ENCODE data around the gene AKR7A2.
"Not testable (repeated sequence)": the region's sequence is repeated elsewhere in the genome, so short reads cannot be mapped to it uniquely, and the experiment has no call there.

AKR7A2 gene

GRCh38 chr1:19308509-19308907, 3.4 kb downstream of the AKR7A2 start:
- H3K27ac ChIP-seq, result no peak overlapping the region
- TF ChIP-seq CTCF (IDR thresholded peaks at IDR 0.05), result no peak
- H3K4me1 ChIP-seq (ENCODE audit: control insufficient read depth in 1 of 2, insufficient read depth in 1 of 2, low read depth in 1 of 2, low read length in 1 of 2), result peaks cover 21% of the 10 kb centered on the region in 2 experiments
- H3K4me3 ChIP-seq (ENCODE audit: low read depth in 1 of 2, low read length in 1 of 2), result no peak overlapping the region
- H3K9me3 ChIP-seq, result no peaks in the 10 kb centered on the region
- peaks cover 42% of the 10 kb centered on the region for H3K36me3 ChIP-seq
- H3K27me3 ChIP-seq, result no peaks in the 10 kb centered on the region

- H3K4me1 ChIP-seq (ENCODE audit: control insufficient read depth in 1 of 2, insufficient read depth in 1 of 2, low read depth in 1 of 2, low read length in 1 of 2), result peaks cover 15 to 16% of the 10 kb centered on the region in 2 experiments
- H3K27ac ChIP-seq, result no peak overlapping the region
- no peak overlapping the region for H3K4me3 ChIP-seq (ENCODE audit: low read depth in 1 of 2, low read length in 1 of 2)
- no peak for TF ChIP-seq CTCF (IDR thresholded peaks at IDR 0.05)
- H3K36me3 ChIP-seq, result peaks cover 46% of the 10 kb centered on the region
- no peaks in the 10 kb centered on the region for H3K9me3 ChIP-seq
- H3K27me3 ChIP-seq, result no peaks in the 10 kb centered on the region
Measured at GRCh38 chr1:19307794-19308508, 4.0 kb downstream of the AKR7A2 start.

DNA sequence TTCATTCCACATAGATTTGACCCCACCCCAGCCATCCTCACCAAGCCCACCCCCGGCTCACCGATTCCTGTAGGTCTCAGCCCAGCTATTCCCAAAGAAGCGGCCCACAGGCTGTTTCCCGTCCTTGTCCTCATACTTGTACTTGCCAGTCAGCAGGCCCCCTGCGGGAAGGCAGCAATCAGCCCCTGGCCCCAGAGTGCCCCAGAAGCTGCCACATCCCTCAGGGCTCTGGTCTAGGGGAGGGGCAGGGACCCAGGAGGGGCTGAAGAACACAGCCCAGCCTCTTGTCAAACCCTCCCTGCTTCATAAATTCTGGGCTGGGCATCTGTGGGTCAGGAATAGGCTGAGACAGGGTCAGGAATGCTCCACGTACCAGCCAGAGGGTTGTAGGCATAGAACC, 5.0 kb downstream of the AKR7A2 start:
- no peak for TF ChIP-seq CTCF (IDR thresholded peaks at IDR 0.05)

GRCh38 chr1:19305880-19306279, 6.1 kb downstream of the AKR7A2 start:
- H3K36me3 ChIP-seq, result peaks cover 46% of the 10 kb centered on the region
- H3K27ac ChIP-seq, result no peak overlapping the region
- TF ChIP-seq CTCF (IDR thresholded peaks at IDR 0.05), result no peak
- no peaks in the 10 kb centered on the region for H3K9me3 ChIP-seq
- no peaks in the 10 kb centered on the region for H3K27me3 ChIP-seq
- H3K4me1 ChIP-seq (ENCODE audit: control insufficient read depth in 1 of 2, insufficient read depth in 1 of 2, low read depth in 1 of 2, low read length in 1 of 2), result peaks cover 0 to 1% of the 10 kb centered on the region in 2 experiments
- H3K4me3 ChIP-seq (ENCODE audit: low read depth in 1 of 2, low read length in 1 of 2), result no peak overlapping the region

More for the DNA sequence above, 5.0 kb downstream of the AKR7A2 start:
- H3K4me1 ChIP-seq (ENCODE audit: control insufficient read depth in 1 of 2, insufficient read depth in 1 of 2, low read depth in 1 of 2, low read length in 1 of 2), result peaks cover 9 to 10% of the 10 kb centered on the region in 2 experiments
- no peak overlapping the region for H3K4me3 ChIP-seq (ENCODE audit: low read depth in 1 of 2, low read length in 1 of 2)
- no peak overlapping the region for H3K27ac ChIP-seq
- H3K9me3 ChIP-seq, result no peaks in the 10 kb centered on the region
- peaks cover 46% of the 10 kb centered on the region for H3K36me3 ChIP-seq
- H3K27me3 ChIP-seq, result no peaks in the 10 kb centered on the region

- peaks cover 46% of the 10 kb centered on the region for H3K36me3 ChIP-seq
- H3K9me3 ChIP-seq; H3K27ac ChIP-seq; H3K4me1 ChIP-seq (ENCODE audit: control insufficient read depth in 1 of 2, insufficient read depth in 1 of 2, low read depth in 1 of 2, low read length in 1 of 2); H3K27me3 ChIP-seq; H3K4me3 ChIP-seq (ENCODE audit: low read depth in 1 of 2, low read length in 1 of 2): not testable (repeated sequence)
Measured at GRCh38 chr1:19304081-19304480, 7.9 kb downstream of the AKR7A2 start.

GRCh38 chr1:19300211-19300610, 11.7 kb downstream of the AKR7A2 start:
- H3K27me3 ChIP-seq, result no peaks in the 10 kb centered on the region
- no peaks in the 10 kb centered on the region for H3K9me3 ChIP-seq
- peaks cover 16% of the 10 kb centered on the region for H3K36me3 ChIP-seq
- H3K4me3 ChIP-seq (ENCODE audit: low read depth in 1 of 2, low read length in 1 of 2), result no peak overlapping the region
- no peaks in the 10 kb centered on the region for H3K4me1 ChIP-seq (ENCODE audit: control insufficient read depth in 1 of 2, insufficient read depth in 1 of 2, low read depth in 1 of 2, low read length in 1 of 2)
- TF ChIP-seq CTCF (IDR thresholded peaks at IDR 0.05), result no peak
- no peak overlapping the region for H3K27ac ChIP-seq

Data from neutrophil (primary cell).